PC-3 (cell line): Measurements from ENCODE around the gene TSTD2.

ENCODE experiments used
- EZH2 ChIP-seq: fragments of 300-600 bp; sonication (generic); IDR thresholded peaks from one replicate; pipeline ENCODE4 v1.6.1; 2017; ENCODE audit warnings: antibody characterized with exemption, mild to moderate bottlenecking, low read length; ENCODE audit not compliant: unreplicated experiment
- TF ChIP-seq, protein P1 (sequence below): fragments of 300-600 bp; sonication (generic); conservative IDR thresholded peaks from 2 replicates; pipeline ENCODE4 v1.5.1; 2017; ENCODE audit warnings: antibody characterized with exemption, low read depth, mild to moderate bottlenecking, low read length

DNA sequence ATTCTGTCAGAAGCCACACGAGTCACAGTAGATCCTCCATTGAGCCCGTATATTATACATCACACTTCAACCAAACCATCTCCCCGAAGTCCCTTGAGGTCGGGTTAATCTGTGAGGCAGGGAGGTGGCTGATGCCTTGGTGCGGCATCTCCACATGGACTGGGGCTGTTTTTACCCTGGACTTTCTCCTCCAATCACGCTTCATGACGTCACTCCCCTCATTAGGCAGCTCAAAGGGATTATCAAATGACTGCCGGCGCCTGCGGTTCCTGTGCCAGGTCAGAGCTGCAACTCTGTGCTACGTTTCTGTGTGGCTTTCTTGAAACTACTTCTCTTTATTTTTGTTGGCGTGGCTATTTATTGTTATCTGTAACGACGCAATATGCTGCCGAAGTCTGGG, 78.0 kb downstream of the TSTD2 start:
- TF ChIP-seq, protein P1, sequence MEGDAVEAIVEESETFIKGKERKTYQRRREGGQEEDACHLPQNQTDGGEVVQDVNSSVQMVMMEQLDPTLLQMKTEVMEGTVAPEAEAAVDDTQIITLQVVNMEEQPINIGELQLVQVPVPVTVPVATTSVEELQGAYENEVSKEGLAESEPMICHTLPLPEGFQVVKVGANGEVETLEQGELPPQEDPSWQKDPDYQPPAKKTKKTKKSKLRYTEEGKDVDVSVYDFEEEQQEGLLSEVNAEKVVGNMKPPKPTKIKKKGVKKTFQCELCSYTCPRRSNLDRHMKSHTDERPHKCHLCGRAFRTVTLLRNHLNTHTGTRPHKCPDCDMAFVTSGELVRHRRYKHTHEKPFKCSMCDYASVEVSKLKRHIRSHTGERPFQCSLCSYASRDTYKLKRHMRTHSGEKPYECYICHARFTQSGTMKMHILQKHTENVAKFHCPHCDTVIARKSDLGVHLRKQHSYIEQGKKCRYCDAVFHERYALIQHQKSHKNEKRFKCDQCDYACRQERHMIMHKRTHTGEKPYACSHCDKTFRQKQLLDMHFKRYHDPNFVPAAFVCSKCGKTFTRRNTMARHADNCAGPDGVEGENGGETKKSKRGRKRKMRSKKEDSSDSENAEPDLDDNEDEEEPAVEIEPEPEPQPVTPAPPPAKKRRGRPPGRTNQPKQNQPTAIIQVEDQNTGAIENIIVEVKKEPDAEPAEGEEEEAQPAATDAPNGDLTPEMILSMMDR = no peak
- TF ChIP-seq EZH2 = no peak
